ENCODE measurements around the gene HERC4. TPM values are rescaled to one million over a fixed set of nuclear protein-coding genes. Genes with fewer than 3 reads are reported as not detected.

HERC4 gene
- total RNA-seq, 1 donor from 2014 or later: 56.9 TPM

GRCh38 chr10:68109331-68109730 lies 34.2 kb upstream of the HERC4 start, which contains the start of gene MYPN:
Gene MYPN (plus strand): TSS chr10:68109488. CDS start chr10:68121439, 11,951 bp downstream.
- Mint-ChIP-seq H3K4me1 (ENCODE audit: low read depth, unreplicated experiment) (peaks cover 15% of the 10 kb centered on the region), H3K27me3 (ENCODE audit: low read depth, unreplicated experiment) (no peaks in the 10 kb centered on the region), H3K27ac (ENCODE audit: unreplicated experiment) (no peak within 1 kb of the TSS), H3K9me3 (ENCODE audit: unreplicated experiment) (no peaks in the 10 kb centered on the region), H3K36me3 (ENCODE audit: low read depth, unreplicated experiment) (no peaks in the 10 kb centered on the region), H3K4me3 (ENCODE audit: unreplicated experiment) (no peak within 1 kb of the TSS)
- Histone ChIP-seq H4K20me1 (ENCODE audit: insufficient read depth, low read length) (no peaks in the 10 kb centered on the region), H3K9me3 (ENCODE audit: insufficient read depth, low read depth, low read length) (no peaks in the 10 kb centered on the region), H3K9ac (ENCODE audit: low read length) (no peak within 1 kb of the TSS), H3K27me3 (ENCODE audit: insufficient read depth, low read length) (no peaks in the 10 kb centered on the region), H3K36me3 (ENCODE audit: insufficient read depth, low read length) (no peaks in the 10 kb centered on the region), H3K79me2 (ENCODE audit: insufficient read depth, low read length) (no peaks in the 10 kb centered on the region), H3K4me1 (ENCODE audit: insufficient read depth, low read length) (peaks cover 13% of the 10 kb centered on the region), H3K4me3 (ENCODE audit: insufficient read depth, low read depth, low read length) (no peak within 1 kb of the TSS), H2AFZ (ENCODE audit: low read depth, low read length) (no peak within 1 kb of the TSS), H3K27ac (ENCODE audit: low read depth, low read length) (no peak within 1 kb of the TSS), H3K4me2 (ENCODE audit: low read length) (no peak within 1 kb of the TSS)
- FAIRE-seq (no peak), DNase-seq (ENCODE audit: low read depth) (no peak)
- TF ChIP-seq EZH2 (IDR thresholded peaks at IDR 0.05; ENCODE audit: insufficient read depth, low read length) (no peak), CTCF (IDR thresholded peaks at IDR 0.05; ENCODE audit: insufficient read depth, low read depth, low read length) (no peak)

GRCh38 chr10:68108653-68109052 lies 33.6 kb upstream of the HERC4 start:
- H3K36me3 Mint-ChIP-seq (ENCODE audit: low read depth, unreplicated experiment): no peaks in the 10 kb centered on the region
- FAIRE-seq (no peak), DNase-seq (ENCODE audit: low read depth) (no peak)
- Histone ChIP-seq H3K4me1 (ENCODE audit: insufficient read depth, low read length) (peaks cover 16% of the 10 kb centered on the region), H4K20me1 (ENCODE audit: insufficient read depth, low read length) (no peaks in the 10 kb centered on the region), H3K36me3 (ENCODE audit: insufficient read depth, low read length) (no peaks in the 10 kb centered on the region), H3K79me2 (ENCODE audit: insufficient read depth, low read length) (no peaks in the 10 kb centered on the region), H3K27ac (ENCODE audit: low read depth, low read length) (no peak overlapping the region), H3K4me2 (ENCODE audit: low read length) (no peak overlapping the region), H3K9ac (ENCODE audit: low read length) (no peak overlapping the region), H3K9me3 (ENCODE audit: insufficient read depth, low read depth, low read length) (no peaks in the 10 kb centered on the region), H2AFZ (ENCODE audit: low read depth, low read length) (no peak overlapping the region), H3K4me3 (ENCODE audit: insufficient read depth, low read depth, low read length) (no peak overlapping the region), H3K27me3 (ENCODE audit: insufficient read depth, low read length) (no peaks in the 10 kb centered on the region)
- no peaks in the 10 kb centered on the region for H3K27me3 Mint-ChIP-seq (ENCODE audit: low read depth, unreplicated experiment)
- TF ChIP-seq EZH2 (IDR thresholded peaks at IDR 0.05; ENCODE audit: insufficient read depth, low read length) (no peak), CTCF (IDR thresholded peaks at IDR 0.05; ENCODE audit: insufficient read depth, low read depth, low read length) (no peak)
- H3K4me1 Mint-ChIP-seq (ENCODE audit: low read depth, unreplicated experiment): peaks cover 18% of the 10 kb centered on the region
- H3K4me3 Mint-ChIP-seq (ENCODE audit: unreplicated experiment): no peak overlapping the region
- no peak overlapping the region for H3K27ac Mint-ChIP-seq (ENCODE audit: unreplicated experiment)
- H3K9me3 Mint-ChIP-seq (ENCODE audit: unreplicated experiment): no peaks in the 10 kb centered on the region

GRCh38 chr10:68108051-68108450 lies 33.0 kb upstream of the HERC4 start:
- Histone ChIP-seq H3K4me1 (ENCODE audit: insufficient read depth, low read length) (peaks cover 16% of the 10 kb centered on the region), H2AFZ (ENCODE audit: low read depth, low read length) (no peak overlapping the region), H3K9ac (ENCODE audit: low read length) (no peak overlapping the region), H3K4me3 (ENCODE audit: insufficient read depth, low read depth, low read length) (no peak overlapping the region), H3K36me3 (ENCODE audit: insufficient read depth, low read length) (no peaks in the 10 kb centered on the region), H3K27me3 (ENCODE audit: insufficient read depth, low read length) (no peaks in the 10 kb centered on the region), H3K79me2 (ENCODE audit: insufficient read depth, low read length) (no peaks in the 10 kb centered on the region), H4K20me1 (ENCODE audit: insufficient read depth, low read length) (no peaks in the 10 kb centered on the region), H3K9me3 (ENCODE audit: insufficient read depth, low read depth, low read length) (no peaks in the 10 kb centered on the region), H3K27ac (ENCODE audit: low read depth, low read length) (no peak overlapping the region), H3K4me2 (ENCODE audit: low read length) (peak overlapping the region; percentile 10)
- Mint-ChIP-seq H3K27ac (ENCODE audit: unreplicated experiment) (no peak overlapping the region), H3K9me3 (ENCODE audit: unreplicated experiment) (no peaks in the 10 kb centered on the region), H3K36me3 (ENCODE audit: low read depth, unreplicated experiment) (no peaks in the 10 kb centered on the region), H3K27me3 (ENCODE audit: low read depth, unreplicated experiment) (no peaks in the 10 kb centered on the region), H3K4me3 (ENCODE audit: unreplicated experiment) (no peak overlapping the region), H3K4me1 (ENCODE audit: low read depth, unreplicated experiment) (peaks cover 18% of the 10 kb centered on the region)
- DNase-seq (ENCODE audit: low read depth): no peak
- no peak for FAIRE-seq
- no peak for TF ChIP-seq EZH2 (IDR thresholded peaks at IDR 0.05; ENCODE audit: insufficient read depth, low read length)
- no peak for TF ChIP-seq CTCF (IDR thresholded peaks at IDR 0.05; ENCODE audit: insufficient read depth, low read depth, low read length)

Data from astrocyte (in vitro differentiated cells and primary cell).